H1 (cell line): ENCODE data around the gene TKTL2. TPM values are rescaled to one million over a fixed set of nuclear protein-coding genes. Genes with fewer than 3 reads are reported as not detected.

ENCODE experiments used
- polyA plus RNA-seq, 7 experiments: library from polyadenylated mRNA; depleted of rRNA in 3 of 7; stranded (reverse) in 5 of 7; unstranded in 2 of 7; fragments of >200 nt in 5 of 7; fragments of 200-250 nt in 2 of 7; gene quantifications; 1 replicate in 5 of 7; 2 replicates in 1 of 7; 4 replicates in 1 of 7; pipeline versions ENCODE4 v1.2.1 to v1.2.3, GENCODE V29; 2011 to 2013; ENCODE audit warnings: missing spikeins in 2 of 7, mixed read lengths in 2 of 7
- total RNA-seq: library from RNA; stranded (reverse); fragmentation: NEBNext Ultra II Directional; extraction: Animal tissue kit (Norgen Biotek cat#: 25700); gene quantifications from 2 replicates; pipeline ENCODE4 v1.2.1, GENCODE V29; 2021

The TKTL2 gene
- total and polyA plus RNA-seq, 2 of the 8 experiments (the other 6 are each of a cell fraction or from before 2014, with no cell fraction given), result not detected

Other genes with a start within 250 kb of the TKTL2 start
- gene NPY1R, start 141.2 kb downstream of the TKTL2 start, total RNA-seq, result 6.3 and 7.2 TPM in 2 replicates
- gene NPY1R, start 141.2 kb downstream of the TKTL2 start, polyA plus RNA-seq (2011; rRNA removed), result 2.7 and 5.9 TPM in 2 replicates
- 1.5 and 2.0 TPM in 2 replicates for gene NPY5R, start 129.9 kb downstream of the TKTL2 start, total RNA-seq
- gene NPY5R, start 129.9 kb downstream of the TKTL2 start, polyA plus RNA-seq (2011; rRNA removed), result 0.85 and 1.9 TPM in 2 replicates
- 64.2 and 67.3 TPM in 2 replicates for gene TMA16, start 20.9 kb upstream of the TKTL2 start, total RNA-seq
- gene TMA16, start 20.9 kb upstream of the TKTL2 start, polyA plus RNA-seq (2011; rRNA removed), result 5.7 and 8.0 TPM in 2 replicates